Upper lobe of right lung (tissue), 1 donor: ENCODE data around the gene KRTAP10-4. TPM values are rescaled to one million over a fixed set of nuclear protein-coding genes. Genes with fewer than 3 reads are reported as not detected.
"Not testable (repeated sequence)": the region's sequence is repeated elsewhere in the genome, so short reads cannot be mapped to it uniquely, and the experiment has no call there.

Source experiments
- ATAC-seq: fragments of 200-7000 bp; cut with Tn5 transposase; one replicate; pipeline ENCODE4 v1.9.1; 2020; ENCODE audit warnings: mild to moderate bottlenecking, moderate library complexity
- DNase-seq: peaks from one replicate; pipeline ENCODE4 v3.0.0-alpha.2; 2020
- H3K27ac ChIP-seq: fragments of 200-600 bp; one replicate; pipeline ENCODE4 v1.8.0; 2022
- H3K27me3 ChIP-seq: fragments of 200-600 bp; one replicate; pipeline ENCODE4 v1.8.0; 2022; ENCODE audit warnings: mild to moderate bottlenecking
- H3K36me3 ChIP-seq: fragments of 200-600 bp; one replicate; pipeline ENCODE4 v1.8.0; 2022
- H3K4me1 ChIP-seq: fragments of 200-600 bp; one replicate; pipeline ENCODE4 v1.8.0; 2022
- H3K4me3 ChIP-seq: fragments of 200-600 bp; one replicate; pipeline ENCODE4 v1.8.0; 2022; ENCODE audit warnings: mild to moderate bottlenecking
- H3K9me3 ChIP-seq: fragments of 200-600 bp; one replicate; pipeline ENCODE4 v1.8.0; 2022
- CTCF ChIP-seq: fragments of 200-600 bp; IDR thresholded peaks from one replicate; pipeline ENCODE4 v1.8.0; 2022; ENCODE audit warnings: antibody characterized with exemption
- intact Hi-C: fragments of 100-400 bp; cut with DNase I; formaldehyde crosslinking; loops from one replicate; pipeline ENCODE4 v1.11.0; 2022
- total RNA-seq: library from RNA; stranded (reverse); fragmentation: NEBNext Ultra II Directional; extraction: Animal tissue kit (Norgen Biotek cat#: 25700); gene quantifications from one replicate; pipeline ENCODE4 v1.2.1, GENCODE V29; 2021
- donor health status: DM: no; HTN: yes; CAD: no; lungs with severe emphysema.

KRTAP10-4 gene
- total RNA-seq, 1 donor from 2014 or later: not detected

GRCh38 chr21:44583800-44584147 is 10.2 kb downstream of the KRTAP10-4 start:
- H3K9me3 ChIP-seq: peaks cover 8% of the 10 kb centered on the region
- intact Hi-C loops: no loop called here
- no peaks in the 10 kb centered on the region for H3K36me3 ChIP-seq
- TF ChIP-seq CTCF: no peak
- H3K27ac ChIP-seq: no peak overlapping the region
- H3K4me3 ChIP-seq: no peak overlapping the region
- DNase-seq (no peak), ATAC-seq (no peak)
- H3K4me1 ChIP-seq: no peaks in the 10 kb centered on the region
- H3K27me3 ChIP-seq: peaks cover 17% of the 10 kb centered on the region

DNA sequence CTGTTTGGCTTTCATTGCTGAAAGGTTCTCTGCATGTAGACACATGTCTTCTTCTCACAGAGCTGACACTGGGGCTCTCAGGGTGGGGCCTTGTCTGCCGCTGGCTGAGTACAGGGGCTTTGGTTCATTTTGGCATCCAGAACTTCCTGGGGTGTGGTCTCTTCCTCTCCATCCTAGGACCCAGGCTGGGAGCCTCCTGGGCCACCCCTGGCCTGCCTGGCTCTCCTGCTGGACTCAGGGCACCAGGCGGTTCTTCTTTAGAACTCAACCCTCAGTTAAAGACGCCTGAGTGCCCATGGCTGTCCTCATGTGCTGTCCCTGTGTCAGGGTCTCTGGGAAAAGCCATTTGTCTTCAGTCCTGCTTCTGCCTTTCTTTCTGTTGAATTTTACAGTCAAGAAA is 12.4 kb downstream of the KRTAP10-4 start:
- DNase-seq (no peak), ATAC-seq (no peak)
- Histone ChIP-seq H3K27ac (no peak overlapping the region), H3K4me3 (no peak overlapping the region), H3K36me3 (no peaks in the 10 kb centered on the region), H3K4me1 (no peaks in the 10 kb centered on the region), H3K27me3 (peaks cover 17% of the 10 kb centered on the region), H3K9me3 (peaks cover 8% of the 10 kb centered on the region)
- TF ChIP-seq CTCF: no peak
- intact Hi-C loops: no loop called here

GRCh38 chr21:44589094-44589493 is 15.6 kb downstream of the KRTAP10-4 start:
- DNase-seq (no peak), ATAC-seq (no peak)
- Histone ChIP-seq H3K27ac (no peak overlapping the region), H3K4me3 (no peak overlapping the region), H3K36me3 (no peaks in the 10 kb centered on the region), H3K27me3 (peaks cover 17% of the 10 kb centered on the region), H3K9me3 (no peaks in the 10 kb centered on the region), H3K4me1 (peaks cover 3% of the 10 kb centered on the region)
- intact Hi-C loops: no loop called here
- TF ChIP-seq CTCF: no peak

- no peaks in the 10 kb centered on the region for H3K36me3 ChIP-seq
- no peak overlapping the region for H3K4me3 ChIP-seq
- H3K9me3 ChIP-seq: no peaks in the 10 kb centered on the region
- peaks cover 17% of the 10 kb centered on the region for H3K27me3 ChIP-seq
- no peak overlapping the region for H3K27ac ChIP-seq
- ATAC-seq (peak; percentile 17), DNase-seq (peak; percentile 57)
- intact Hi-C loops: no loop called here
- no peak for TF ChIP-seq CTCF
- peaks cover 3% of the 10 kb centered on the region for H3K4me1 ChIP-seq
Measured at GRCh38 chr21:44589586-44590305, 16.2 kb downstream of the KRTAP10-4 start.

GRCh38 chr21:44590311-44590721 is 16.8 kb downstream of the KRTAP10-4 start:
- ATAC-seq: peak; percentile 23
- intact Hi-C loops: no loop called here

DNA sequence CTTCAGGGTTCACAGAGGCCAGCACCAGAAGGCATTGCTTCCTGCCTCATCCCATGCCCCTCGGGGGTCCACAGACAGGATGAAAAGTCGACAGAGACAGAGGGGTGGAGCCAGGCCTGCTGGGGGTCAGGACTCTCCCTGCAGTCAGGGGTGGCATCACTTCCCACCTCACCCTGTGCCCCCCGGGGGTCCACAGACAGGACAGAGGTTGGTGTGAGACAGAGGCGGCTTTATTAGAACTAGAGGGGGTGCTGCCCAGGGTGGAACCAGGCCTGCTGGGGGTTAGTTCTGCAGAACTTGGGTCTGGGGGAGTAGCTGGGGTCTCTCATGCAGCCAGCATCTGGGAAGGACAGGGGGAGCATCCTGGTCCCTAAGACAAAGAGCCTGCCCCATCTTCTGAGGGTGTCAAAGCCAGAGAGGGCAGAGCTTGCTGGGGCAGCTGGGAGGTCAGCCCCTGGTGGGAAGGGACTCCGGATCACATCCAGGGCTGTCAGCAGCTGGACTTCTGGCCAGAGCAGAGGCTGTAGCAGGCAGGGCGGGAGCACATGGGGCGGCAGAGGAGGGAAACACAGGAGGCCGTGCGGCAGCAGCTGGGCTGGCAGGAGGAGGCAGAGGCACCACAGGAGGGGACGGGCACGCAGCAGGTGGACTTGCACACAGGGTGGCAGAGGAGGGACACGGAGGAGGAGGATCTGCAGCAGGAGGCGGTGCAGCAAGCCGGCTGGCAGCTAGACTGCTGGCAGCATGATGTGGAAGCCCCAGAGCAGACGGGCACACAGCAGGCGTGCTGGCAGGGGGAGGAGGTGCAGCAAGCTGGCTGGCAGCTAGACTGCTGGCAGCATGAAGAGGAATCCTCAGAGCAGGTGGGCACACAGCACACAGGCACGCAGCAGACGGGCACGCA is 17.6 kb downstream of the KRTAP10-4 start:
- H3K4me3 ChIP-seq, H3K27ac ChIP-seq, H3K36me3 ChIP-seq, H3K9me3 ChIP-seq, ATAC-seq, H3K27me3 ChIP-seq, H3K4me1 ChIP-seq, intact Hi-C loops: not testable (repeated sequence)
- DNase-seq: peak; percentile 50

More at GRCh38 chr21:44590311-44590721, 16.8 kb downstream of the KRTAP10-4 start:
- DNase-seq: peak; percentile 61
- Histone ChIP-seq H3K27me3 (peaks cover 12% of the 10 kb centered on the region), H3K36me3 (no peaks in the 10 kb centered on the region), H3K27ac (no peak overlapping the region), H3K4me1 (peaks cover 3% of the 10 kb centered on the region), H3K9me3 (no peaks in the 10 kb centered on the region), H3K4me3 (no peak overlapping the region)
- no peak for TF ChIP-seq CTCF

- H3K27me3 ChIP-seq, intact Hi-C loops, H3K36me3 ChIP-seq, H3K4me1 ChIP-seq, H3K9me3 ChIP-seq, H3K27ac ChIP-seq, H3K4me3 ChIP-seq, ATAC-seq: not testable (repeated sequence)
- DNase-seq: peak; percentile 48
Measured at GRCh38 chr21:44591801-44592130, 18.2 kb downstream of the KRTAP10-4 start.
